Spleen (tissue), 11 donors: ENCODE data around the gene PPIL1. TPM values are rescaled to one million over a fixed set of nuclear protein-coding genes. Genes with fewer than 3 reads are reported as not detected.
A peak's percentile ranks its signal among the peaks of the same experiment; 100 is the strongest.

Source experiments
- DNase-seq: peaks from one replicate; pipeline ENCODE4 v3.0.0-alpha.2; 2020
- H3K27ac ChIP-seq, 8 donors: fragments of 200-600 bp; sonication (generic) in 7 of 8; 1 replicate in 4 of 8; 2 replicates in 4 of 8; pipeline versions ENCODE4 v1.5.0 to v1.8.0; 2016 to 2021; ENCODE audit warnings: inconsistent platforms in 4 of 8, mild to moderate bottlenecking in 4 of 8, moderate library complexity in 1 of 8
- H3K27me3 ChIP-seq, 7 donors: fragments of 200-600 bp; sonication (generic) in 6 of 7; replicated peaks in 1 of 7; 1 replicate in 4 of 7; 2 replicates in 3 of 7; pipeline versions ENCODE4 v1.5.0 to v1.8.0; 2016 to 2021; ENCODE audit warnings: inconsistent platforms in 3 of 7, mild to moderate bottlenecking in 1 of 7
- H3K36me3 ChIP-seq, 6 donors: fragments of 200-600 bp; sonication (generic) in 5 of 6; 1 replicate in 4 of 6; 2 replicates in 2 of 6; pipeline versions ENCODE4 v1.5.0 to v1.8.0; 2016 to 2021; ENCODE audit warnings: inconsistent platforms in 2 of 6
- H3K4me1 ChIP-seq, 6 donors: fragments of 200-600 bp; sonication (generic) in 5 of 6; 1 replicate in 3 of 6; 2 replicates in 3 of 6; pipeline versions ENCODE4 v1.5.0 to v1.8.0; 2016 to 2021; ENCODE audit warnings: inconsistent platforms in 3 of 6
- H3K4me3 ChIP-seq, 8 donors: fragments of 200-600 bp; sonication (generic) in 7 of 8; 1 replicate in 4 of 8; 2 replicates in 4 of 8; pipeline versions ENCODE4 v1.5.0 to v1.8.0; 2016 to 2021; ENCODE audit warnings: inconsistent platforms in 4 of 8, mild to moderate bottlenecking in 4 of 8, moderate library complexity in 2 of 8
- H3K9me3 ChIP-seq, 8 donors: fragments of 200-600 bp; sonication (generic) in 7 of 8; 1 replicate in 4 of 8; 2 replicates in 4 of 8; pipeline versions ENCODE4 v1.5.0 to v1.8.0; 2016 to 2021; ENCODE audit warnings: inconsistent platforms in 4 of 8
- CTCF ChIP-seq, 11 experiments: fragments of 200-600 bp in 7 of 11; fragments of 450-650 bp in 4 of 11; sonication (generic) in 4 of 11; IDR thresholded peaks in 8 of 11; conservative IDR thresholded peaks in 3 of 11; 1 replicate in 7 of 11; 2 replicates in 4 of 11; pipeline versions ENCODE4 v1.4.0 to v1.8.0; 2016 to 2021; ENCODE audit warnings: antibody characterized with exemption in 11 of 11, inconsistent platforms in 4 of 11, mild to moderate bottlenecking in 1 of 11
- POLR2A ChIP-seq, 3 donors: fragments of 450-650 bp; IDR thresholded peaks; one replicate each; pipeline ENCODE4 v1.5.1; 2017; ENCODE audit warnings: antibody characterized with exemption in 3 of 3, mild to moderate bottlenecking in 1 of 3
- POLR2AphosphoS5 ChIP-seq, 3 donors: sonication (generic); formaldehyde crosslinking; IDR thresholded peaks; one replicate each; pipeline ENCODE4 v1.5.1; 2017; ENCODE audit warnings: antibody characterized with exemption in 3 of 3
- WGBS, 5 donors: extraction: QIAGEN DNeasy Blood & Tissue Kit in 3 of 5; methylation state at CpG; one replicate each; pipeline versions ENCODE4 v1.1.5 to v1.1.7; 2013 to 2018; 5-methylcytosine and 5-hydroxymethylcytosine counted together
- intact Hi-C: fragments of 100-400 bp; cut with DNase I; formaldehyde crosslinking; loops from one replicate; pipeline ENCODE4 v1.15.0; 2023; ENCODE audit warnings: low total_unique reads
- polyA plus RNA-seq, 3 donors: library from polyadenylated mRNA; stranded (reverse); fragments of 200-250 nt; gene quantifications; one replicate each; pipeline ENCODE4 v1.2.1, GENCODE V29; 2013
- total RNA-seq, 7 donors: library from RNA; depleted of rRNA in 3 of 7; stranded (reverse); fragments of >200 nt in 3 of 7; fragmentation: NEBNext Ultra II Directional in 4 of 7; extraction: Animal tissue kit (Norgen Biotek cat#: 25700) in 4 of 7; gene quantifications; one replicate each; pipeline versions ENCODE4 v1.1.0 to v1.2.1, GENCODE V29; 2016 to 2021
- donor health status: healthy with polysubstance abuse.
- donor health status: DM: no; HTN: no; CAD: no; lungs with moderate emphysema.
- donor health status: DM: no; HTN: no; CAD: no.
- donor health status: Bipolar disorder and iron deficiency.
- donor health status: healthy.
- donor health status: DM: no; HTN: no; CAD: no.
- donor health status: DM: yes; HTN: yes; CAD: no.

The PPIL1 gene
- total and polyA plus RNA-seq, 10 donors: 8.7 to 26.4 (median 13.5) TPM

- H3K4me3 ChIP-seq: peak within 1 kb of the TSS; percentile 24 to 76 (median 46)
- no peaks in the 10 kb centered on the region for H3K36me3 ChIP-seq
- H3K4me1 ChIP-seq: peaks cover 12 to 48% (median 25%) of the 10 kb centered on the region in 6 donors
- 10 to 14% (median 11%) methylated on average over 37 to 57 of the region's 57 CpGs for WGBS, 5 donors
- intact Hi-C loops: no loop called here
- H3K27me3 ChIP-seq: peaks cover 0 to 48% (median 27%) of the 10 kb centered on the region in 7 donors
- no peak for DNase-seq
- no peaks in the 10 kb centered on the region for H3K9me3 ChIP-seq
- H3K27ac ChIP-seq: peak within 1 kb of the TSS in 2 of 8 donors; percentile 5 to 13
- TF ChIP-seq POLR2A (IDR thresholded peaks at IDR 0.05) (no peak), POLR2AphosphoS5 (IDR thresholded peaks at IDR 0.05) (no peak), CTCF (IDR thresholded peaks at IDR 0.05 in 8 of 11, conservative IDR thresholded peaks at IDR 0.05 in 3 of 11) (no peak)
These were observed 35.5 kb downstream of the PPIL1 start, which contains the start of gene CPNE5 for GRCh38 chr6:36838896-36839748. TSS of gene CPNE5 (minus strand) at chr6:36839444. CDS start at chr6:36839377, 67 bp downstream.

- H3K36me3 ChIP-seq: no peaks in the 10 kb centered on the region
- TF ChIP-seq CTCF (IDR thresholded peaks at IDR 0.05 in 8 of 11, conservative IDR thresholded peaks at IDR 0.05 in 3 of 11) (no peak), POLR2AphosphoS5 (IDR thresholded peaks at IDR 0.05) (no peak), POLR2A (IDR thresholded peaks at IDR 0.05) (no peak)
- no peak overlapping the region for H3K27ac ChIP-seq
- DNase-seq: no peak
- peaks cover 0 to 9% (median 0%) of the 10 kb centered on the region in 8 donors for H3K9me3 ChIP-seq
- H3K4me3 ChIP-seq: no peak overlapping the region
- intact Hi-C loops: no loop called here
- peaks cover 0 to 48% (median 27%) of the 10 kb centered on the region in 7 donors for H3K27me3 ChIP-seq
- H3K4me1 ChIP-seq: peaks cover 12 to 51% (median 26%) of the 10 kb centered on the region in 6 donors
- 91 to 100% (median 94%) methylated on average over 6 of the region's 6 CpGs for WGBS, 5 donors
These were observed 36.9 kb downstream of the PPIL1 start for GRCh38 chr6:36837686-36838085.

DNA sequence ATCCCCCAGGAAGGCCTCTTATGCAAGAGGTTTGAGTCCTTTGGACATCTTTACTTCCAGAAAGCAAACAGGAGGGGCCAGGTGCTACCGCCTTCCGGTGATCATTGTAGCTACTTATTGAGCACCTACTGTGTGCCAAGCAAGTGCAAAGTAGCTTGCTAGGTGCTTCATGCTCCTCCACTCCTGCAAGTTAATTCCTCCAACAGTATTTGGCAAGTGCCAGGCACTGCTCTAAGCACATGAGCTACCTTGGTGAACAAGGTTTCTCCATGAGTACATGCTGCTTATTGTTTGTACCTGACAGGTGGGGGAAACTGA, 37.6 kb downstream of the PPIL1 start:
- 79 to 100% (median 91%) methylated on average over 2 of the region's 2 CpGs for WGBS, 5 donors
- no peak for TF ChIP-seq POLR2A (IDR thresholded peaks at IDR 0.05)

GRCh38 chr6:36836111-36837021, 38.2 kb downstream of the PPIL1 start:
- Histone ChIP-seq H3K36me3 (no peaks in the 10 kb centered on the region), H3K27me3 (peaks cover 0 to 44% (median 27%) of the 10 kb centered on the region in 7 donors), H3K4me1 (peaks cover 12 to 38% (median 25%) of the 10 kb centered on the region in 6 donors), H3K4me3 (no peak overlapping the region), H3K9me3 (peaks cover 0 to 15% (median 0%) of the 10 kb centered on the region in 8 donors), H3K27ac (no peak overlapping the region)
- DNase-seq: no peak
- intact Hi-C loops: no loop called here
- TF ChIP-seq CTCF (IDR thresholded peaks at IDR 0.05 in 8 of 11, conservative IDR thresholded peaks at IDR 0.05 in 3 of 11): no peak
- no peak for TF ChIP-seq POLR2AphosphoS5 (IDR thresholded peaks at IDR 0.05)
- TF ChIP-seq POLR2A (IDR thresholded peaks at IDR 0.05): no peak
- WGBS, 5 donors: 68 to 77% (median 76%) methylated on average over 3 of the region's 3 CpGs

More for the DNA sequence above, 37.6 kb downstream of the PPIL1 start:
- peaks cover 0 to 48% (median 27%) of the 10 kb centered on the region in 7 donors for H3K27me3 ChIP-seq
- DNase-seq: no peak
- no peaks in the 10 kb centered on the region for H3K36me3 ChIP-seq
- no peak overlapping the region for H3K27ac ChIP-seq
- intact Hi-C loops: no loop called here
- peaks cover 12 to 44% (median 26%) of the 10 kb centered on the region in 6 donors for H3K4me1 ChIP-seq
- H3K9me3 ChIP-seq: peaks cover 0 to 15% (median 0%) of the 10 kb centered on the region in 8 donors
- H3K4me3 ChIP-seq: no peak overlapping the region
